Spleen (tissue), 11 donors: Measurements from ENCODE around the gene CHRNA4. TPM values are rescaled to one million over a fixed set of nuclear protein-coding genes. Genes with fewer than 3 reads are reported as not detected.

Experiments used
- DNase-seq: peaks from one replicate; pipeline ENCODE4 v3.0.0-alpha.2; 2020
- H3K27ac ChIP-seq, 8 donors: fragments of 200-600 bp; sonication (generic) in 7 of 8; 1 replicate in 4 of 8; 2 replicates in 4 of 8; pipeline versions ENCODE4 v1.5.0 to v1.8.0; 2016 to 2021; ENCODE audit warnings: inconsistent platforms in 4 of 8, mild to moderate bottlenecking in 4 of 8, moderate library complexity in 1 of 8
- H3K27me3 ChIP-seq, 7 donors: fragments of 200-600 bp; sonication (generic) in 6 of 7; replicated peaks in 1 of 7; 1 replicate in 4 of 7; 2 replicates in 3 of 7; pipeline versions ENCODE4 v1.5.0 to v1.8.0; 2016 to 2021; ENCODE audit warnings: inconsistent platforms in 3 of 7, mild to moderate bottlenecking in 1 of 7
- H3K36me3 ChIP-seq, 6 donors: fragments of 200-600 bp; sonication (generic) in 5 of 6; 1 replicate in 4 of 6; 2 replicates in 2 of 6; pipeline versions ENCODE4 v1.5.0 to v1.8.0; 2016 to 2021; ENCODE audit warnings: inconsistent platforms in 2 of 6
- H3K4me1 ChIP-seq, 6 donors: fragments of 200-600 bp; sonication (generic) in 5 of 6; 1 replicate in 3 of 6; 2 replicates in 3 of 6; pipeline versions ENCODE4 v1.5.0 to v1.8.0; 2016 to 2021; ENCODE audit warnings: inconsistent platforms in 3 of 6
- H3K4me3 ChIP-seq, 8 donors: fragments of 200-600 bp; sonication (generic) in 7 of 8; 1 replicate in 4 of 8; 2 replicates in 4 of 8; pipeline versions ENCODE4 v1.5.0 to v1.8.0; 2016 to 2021; ENCODE audit warnings: inconsistent platforms in 4 of 8, mild to moderate bottlenecking in 4 of 8, moderate library complexity in 2 of 8
- H3K9me3 ChIP-seq, 8 donors: fragments of 200-600 bp; sonication (generic) in 7 of 8; 1 replicate in 4 of 8; 2 replicates in 4 of 8; pipeline versions ENCODE4 v1.5.0 to v1.8.0; 2016 to 2021; ENCODE audit warnings: inconsistent platforms in 4 of 8
- CTCF ChIP-seq, 11 experiments: fragments of 200-600 bp in 7 of 11; fragments of 450-650 bp in 4 of 11; sonication (generic) in 4 of 11; IDR thresholded peaks in 8 of 11; conservative IDR thresholded peaks in 3 of 11; 1 replicate in 7 of 11; 2 replicates in 4 of 11; pipeline versions ENCODE4 v1.4.0 to v1.8.0; 2016 to 2021; ENCODE audit warnings: antibody characterized with exemption in 11 of 11, inconsistent platforms in 4 of 11, mild to moderate bottlenecking in 1 of 11
- POLR2A ChIP-seq, 3 donors: fragments of 450-650 bp; IDR thresholded peaks; one replicate each; pipeline ENCODE4 v1.5.1; 2017; ENCODE audit warnings: antibody characterized with exemption in 3 of 3, mild to moderate bottlenecking in 1 of 3
- POLR2AphosphoS5 ChIP-seq, 3 donors: sonication (generic); formaldehyde crosslinking; IDR thresholded peaks; one replicate each; pipeline ENCODE4 v1.5.1; 2017; ENCODE audit warnings: antibody characterized with exemption in 3 of 3
- WGBS, 5 donors: extraction: QIAGEN DNeasy Blood & Tissue Kit in 3 of 5; methylation state at CpG; one replicate each; pipeline versions ENCODE4 v1.1.5 to v1.1.7; 2013 to 2018; 5-methylcytosine and 5-hydroxymethylcytosine counted together
- intact Hi-C: fragments of 100-400 bp; cut with DNase I; formaldehyde crosslinking; loops from one replicate; pipeline ENCODE4 v1.15.0; 2023; ENCODE audit warnings: low total_unique reads
- polyA plus RNA-seq, 3 donors: library from polyadenylated mRNA; stranded (reverse); fragments of 200-250 nt; gene quantifications; one replicate each; pipeline ENCODE4 v1.2.1, GENCODE V29; 2013
- total RNA-seq, 7 donors: library from RNA; depleted of rRNA in 3 of 7; stranded (reverse); fragments of >200 nt in 3 of 7; fragmentation: NEBNext Ultra II Directional in 4 of 7; extraction: Animal tissue kit (Norgen Biotek cat#: 25700) in 4 of 7; gene quantifications; one replicate each; pipeline versions ENCODE4 v1.1.0 to v1.2.1, GENCODE V29; 2016 to 2021
- donor health status: healthy with polysubstance abuse.
- donor health status: DM: no; HTN: no; CAD: no; lungs with moderate emphysema.
- donor health status: DM: no; HTN: no; CAD: no.
- donor health status: Bipolar disorder and iron deficiency.
- donor health status: healthy.
- donor health status: DM: no; HTN: no; CAD: no.
- donor health status: DM: yes; HTN: yes; CAD: no.

CHRNA4 gene
- total and polyA plus RNA-seq, 10 donors, result 0.15 to 13.8 (median 1.3) TPM; not detected in 1

DNA sequence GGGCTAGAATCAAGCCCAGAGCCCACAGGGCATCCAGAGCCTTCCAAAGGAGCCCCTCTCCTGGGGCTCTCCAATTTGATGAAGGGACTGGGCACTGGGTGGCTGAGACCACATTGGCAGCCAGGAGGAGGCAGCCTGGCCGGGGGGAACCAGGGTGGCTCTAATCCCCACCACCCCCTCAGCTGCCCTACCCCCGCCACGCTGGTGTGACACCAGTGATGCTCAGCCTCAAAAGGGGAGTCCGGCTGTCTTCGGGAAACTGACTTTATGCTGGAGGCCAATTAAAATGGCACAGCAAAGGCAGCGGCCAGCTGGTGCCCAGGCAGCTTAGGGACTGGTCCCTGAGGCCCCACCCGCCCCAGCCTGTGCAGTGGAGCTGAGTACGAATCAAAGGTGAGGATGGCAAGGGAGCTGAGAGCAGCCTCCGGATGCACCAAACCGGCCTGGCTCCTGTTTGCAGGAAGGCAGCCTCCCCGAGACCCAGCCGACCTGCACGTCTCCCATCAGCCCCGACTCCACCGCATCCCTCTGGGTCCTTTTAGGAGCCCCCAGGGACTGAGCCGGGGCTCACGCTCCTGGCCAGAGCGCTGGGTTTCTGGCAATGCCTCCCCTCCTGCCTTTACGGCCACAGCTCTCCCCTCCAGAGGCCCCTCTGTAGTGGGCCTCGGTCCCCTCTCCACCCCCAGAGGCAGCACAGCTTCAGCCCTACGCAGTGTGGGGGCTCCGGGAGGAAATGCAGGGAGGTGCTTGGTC lies 28.5 kb downstream of the CHRNA4 start:
- peaks cover 0 to 73% (median 0%) of the 10 kb centered on the region in 7 donors for H3K27me3 ChIP-seq
- H3K9me3 ChIP-seq, result peaks cover 0 to 22% (median 13%) of the 10 kb centered on the region in 8 donors
- no peak overlapping the region for H3K4me3 ChIP-seq
- H3K4me1 ChIP-seq, result peaks cover 0 to 17% (median 0%) of the 10 kb centered on the region in 6 donors
- WGBS, 5 donors, result 81 to 87% (median 86%) methylated on average over 13 to 22 of the region's 22 CpGs
- H3K27ac ChIP-seq, result no peak overlapping the region
- no peaks in the 10 kb centered on the region for H3K36me3 ChIP-seq
- intact Hi-C loops, result no loop called here
- TF ChIP-seq POLR2A (IDR thresholded peaks at IDR 0.05), result no peak
- TF ChIP-seq CTCF (IDR thresholded peaks at IDR 0.05 in 8 of 11, conservative IDR thresholded peaks at IDR 0.05 in 3 of 11), result no peak
- no peak for TF ChIP-seq POLR2AphosphoS5 (IDR thresholded peaks at IDR 0.05)
- DNase-seq, result peak; percentile 47

DNA sequence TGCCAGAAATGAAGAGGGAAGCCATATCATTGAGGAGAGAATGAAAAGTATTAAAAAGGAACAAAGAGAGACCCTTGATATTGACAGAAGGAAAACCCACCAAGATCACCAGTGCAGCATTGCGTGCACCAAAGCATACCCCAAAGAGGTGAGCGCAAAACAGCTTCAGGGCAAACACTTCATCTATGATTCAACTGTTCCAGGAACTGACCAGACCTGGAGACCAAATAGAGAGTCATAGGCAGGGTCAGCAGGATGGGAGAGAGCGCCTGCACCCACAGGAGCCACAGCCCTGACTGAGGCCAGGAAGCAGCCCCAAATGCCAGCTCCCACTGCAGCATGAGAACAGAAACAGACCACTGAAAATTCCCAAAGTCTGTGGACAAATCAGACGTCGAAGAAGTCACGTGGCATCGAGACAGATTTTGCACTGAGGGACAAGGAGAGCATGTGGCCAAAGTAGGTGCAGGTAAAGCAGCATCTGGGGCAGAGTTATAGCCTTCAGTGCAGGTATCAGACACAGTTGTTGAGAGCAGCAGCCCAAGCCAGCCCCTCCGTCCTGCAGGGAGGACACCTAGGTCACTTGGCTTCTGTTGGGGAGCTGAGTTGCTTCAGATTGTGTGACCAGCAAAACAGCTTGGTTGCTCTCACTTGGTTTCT lies 29.3 kb downstream of the CHRNA4 start:
- DNase-seq, result peak; percentile 41
- H3K27ac ChIP-seq, result no peak overlapping the region
- peaks cover 0 to 65% (median 0%) of the 10 kb centered on the region in 7 donors for H3K27me3 ChIP-seq
- TF ChIP-seq CTCF (IDR thresholded peaks at IDR 0.05 in 8 of 11, conservative IDR thresholded peaks at IDR 0.05 in 3 of 11), result no peak
- no peak for TF ChIP-seq POLR2A (IDR thresholded peaks at IDR 0.05)
- TF ChIP-seq POLR2AphosphoS5 (IDR thresholded peaks at IDR 0.05), result no peak
- no peaks in the 10 kb centered on the region for H3K36me3 ChIP-seq
- H3K4me1 ChIP-seq, result peaks cover 0 to 25% (median 0%) of the 10 kb centered on the region in 6 donors
- intact Hi-C loops, result no loop called here
- H3K9me3 ChIP-seq, result peaks cover 0 to 30% (median 18%) of the 10 kb centered on the region in 8 donors
- H3K4me3 ChIP-seq, result no peak overlapping the region
- 92 to 98% (median 95%) methylated on average over 8 of the region's 8 CpGs for WGBS, 5 donors

GRCh38 chr20:63330940-63331339 lies 30.2 kb downstream of the CHRNA4 start:
- intact Hi-C loops, result no loop called here
- DNase-seq, result no peak
- Histone ChIP-seq H3K27ac (no peak overlapping the region), H3K4me1 (peaks cover 0 to 31% (median 9%) of the 10 kb centered on the region in 6 donors), H3K9me3 (peaks cover 0 to 36% (median 23%) of the 10 kb centered on the region in 8 donors), H3K27me3 (peaks cover 0 to 56% (median 0%) of the 10 kb centered on the region in 7 donors), H3K4me3 (no peak overlapping the region), H3K36me3 (no peaks in the 10 kb centered on the region)
- TF ChIP-seq POLR2A (IDR thresholded peaks at IDR 0.05), result no peak
- TF ChIP-seq CTCF (IDR thresholded peaks at IDR 0.05 in 8 of 11, conservative IDR thresholded peaks at IDR 0.05 in 3 of 11), result no peak
- no peak for TF ChIP-seq POLR2AphosphoS5 (IDR thresholded peaks at IDR 0.05)
- whole genome bisulfite sequencing, 5 donors, result 78 to 87% (median 83%) methylated on average over 7 to 13 of the region's 13 CpGs
